ENCODE measurements around the gene NBEA.
A peak's percentile ranks its signal among the peaks of the same experiment; 100 is the strongest.

NBEA gene

DNA sequence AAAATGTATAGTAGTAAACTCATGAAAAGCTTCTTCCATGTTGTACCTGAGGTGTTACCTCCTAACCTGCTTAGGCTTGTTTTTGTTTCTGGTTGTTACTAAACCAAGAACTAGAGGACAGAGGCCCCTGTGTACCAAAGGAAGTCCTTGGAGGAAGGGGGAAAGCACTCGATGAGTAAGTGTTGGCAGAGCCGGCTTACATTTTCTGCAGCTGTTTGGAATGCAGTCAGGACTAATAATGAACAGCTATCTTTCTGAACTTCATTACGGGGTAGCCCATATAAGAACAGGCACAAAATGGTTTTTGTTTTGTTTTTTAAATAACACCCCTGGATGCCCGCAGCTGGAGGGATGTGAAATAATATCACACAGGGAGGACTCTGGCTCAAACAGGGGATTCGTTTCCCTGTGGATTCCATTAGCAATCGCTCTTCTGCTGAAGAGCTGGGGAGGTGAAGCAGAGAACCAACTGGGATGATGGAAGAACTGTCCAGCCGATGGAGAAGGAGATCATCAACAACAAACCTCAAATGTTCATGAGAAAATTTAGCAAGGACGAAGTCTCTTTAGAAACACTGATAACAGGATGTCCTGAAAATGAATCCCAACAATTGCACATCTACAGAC, 748.6 kb downstream of the NBEA start:
- no peak for DNase-seq

DNA sequence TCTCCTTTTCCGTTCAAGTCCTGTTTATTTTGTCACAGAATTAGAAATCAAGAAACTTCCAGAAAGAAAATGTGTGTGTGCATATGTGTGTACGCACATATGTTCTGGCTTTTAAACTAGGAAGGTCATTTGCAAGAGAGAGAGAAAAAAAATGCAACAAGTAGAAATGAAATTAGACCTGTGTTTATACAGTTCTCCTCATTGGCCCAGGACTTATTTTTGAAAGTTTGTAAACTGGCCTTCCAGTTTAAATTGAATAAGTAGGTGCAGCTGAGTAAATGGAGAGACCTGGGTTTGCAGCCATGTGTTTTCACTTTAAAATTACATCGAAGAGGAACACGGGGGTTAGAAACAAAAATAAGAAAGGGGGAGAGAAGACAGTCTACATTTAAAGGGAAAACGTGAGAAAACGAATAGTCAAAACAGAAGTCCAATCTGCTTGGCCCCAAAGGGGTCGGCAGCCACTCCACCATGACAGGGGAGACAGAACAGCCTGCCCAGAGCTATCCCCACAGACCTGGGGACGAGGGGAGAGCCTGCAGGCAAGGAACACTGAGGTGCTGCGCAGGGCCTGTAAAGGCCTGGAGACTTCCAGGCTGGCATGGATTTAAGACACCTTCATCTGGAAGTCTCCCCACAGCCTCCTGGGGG, 751.2 kb downstream of the NBEA start:
- DNase-seq = no peak

DNA sequence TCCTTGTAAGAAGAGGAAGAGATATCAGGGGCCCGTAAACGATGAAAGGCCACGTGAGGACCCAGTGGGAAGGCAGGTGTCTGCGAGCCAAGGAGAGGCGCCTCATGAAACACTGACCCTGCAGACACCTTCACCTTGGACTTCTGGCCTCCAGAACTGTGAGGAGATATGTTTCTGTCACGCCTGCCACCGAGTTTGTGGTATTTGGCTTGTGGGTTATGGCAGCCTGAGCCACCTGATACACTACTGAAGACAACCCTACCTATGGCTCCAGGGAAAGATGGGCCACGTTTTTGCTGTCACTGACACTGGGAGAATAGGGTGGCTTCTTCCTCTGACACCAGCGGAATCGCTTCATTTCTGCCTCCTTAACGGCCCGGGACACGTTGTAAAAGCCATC, 752.0 kb downstream of the NBEA start:
- DNase-seq = no peak

DNA sequence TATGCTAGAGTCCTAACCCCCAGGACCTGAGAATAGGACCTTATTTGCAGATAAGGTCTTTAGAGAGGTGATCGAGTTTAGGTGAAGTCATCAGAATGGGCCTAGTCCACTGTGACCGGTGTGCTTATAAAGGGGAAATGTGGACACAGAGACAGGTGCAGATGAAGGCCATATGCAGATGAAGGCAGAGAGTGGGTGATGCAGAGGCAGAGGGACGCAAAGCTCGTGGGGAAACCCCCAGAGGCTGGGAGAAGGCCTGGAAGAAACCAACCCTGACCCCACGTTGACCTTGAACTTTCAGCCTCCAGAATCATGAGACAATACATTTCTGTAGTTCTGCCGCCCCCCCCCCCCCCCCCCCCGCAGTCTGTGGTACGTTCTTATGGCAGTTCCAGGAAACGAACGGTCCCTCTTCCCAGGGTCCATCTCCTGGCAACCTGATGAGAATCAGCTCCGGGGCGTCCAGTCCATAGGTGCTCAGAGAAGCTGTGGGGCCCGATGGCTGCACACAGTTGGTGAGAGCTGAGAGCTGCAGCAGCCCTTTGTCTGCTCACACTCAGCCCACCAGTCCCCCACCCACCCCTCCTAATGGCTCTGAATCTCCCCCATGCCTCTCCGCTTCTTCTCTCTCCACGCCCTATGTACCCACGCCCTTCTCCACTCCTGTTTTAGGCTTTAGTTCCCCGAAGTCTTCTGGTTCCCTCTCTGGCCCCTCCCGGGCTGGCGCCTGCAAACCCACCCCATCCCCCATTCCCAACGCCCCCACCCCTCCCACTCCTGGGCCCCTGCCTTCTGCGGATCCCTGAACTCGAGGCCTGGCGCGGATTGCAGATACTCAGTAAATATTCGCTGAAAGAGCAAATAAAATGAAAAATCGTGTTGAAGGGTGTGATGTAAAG, 752.7 kb downstream of the NBEA start:
- no peak for DNase-seq

DNA sequence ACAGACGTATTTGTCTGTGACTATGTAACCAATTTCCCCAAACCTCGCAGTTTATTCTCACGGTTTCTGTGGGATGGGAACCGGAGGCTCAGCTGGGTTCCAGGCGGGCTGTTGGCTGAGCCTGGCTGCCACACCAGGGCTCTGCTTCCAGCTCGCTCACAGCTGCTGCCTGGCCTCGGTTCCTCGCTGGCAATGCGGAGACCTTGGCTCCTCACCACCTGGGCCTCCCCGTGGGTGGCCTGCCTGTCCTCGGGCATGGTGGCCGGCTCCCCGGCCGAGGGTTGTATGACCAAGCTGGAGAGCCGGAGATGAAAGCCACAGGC, 753.3 kb downstream of the NBEA start:
- DNase-seq = no peak

DNA sequence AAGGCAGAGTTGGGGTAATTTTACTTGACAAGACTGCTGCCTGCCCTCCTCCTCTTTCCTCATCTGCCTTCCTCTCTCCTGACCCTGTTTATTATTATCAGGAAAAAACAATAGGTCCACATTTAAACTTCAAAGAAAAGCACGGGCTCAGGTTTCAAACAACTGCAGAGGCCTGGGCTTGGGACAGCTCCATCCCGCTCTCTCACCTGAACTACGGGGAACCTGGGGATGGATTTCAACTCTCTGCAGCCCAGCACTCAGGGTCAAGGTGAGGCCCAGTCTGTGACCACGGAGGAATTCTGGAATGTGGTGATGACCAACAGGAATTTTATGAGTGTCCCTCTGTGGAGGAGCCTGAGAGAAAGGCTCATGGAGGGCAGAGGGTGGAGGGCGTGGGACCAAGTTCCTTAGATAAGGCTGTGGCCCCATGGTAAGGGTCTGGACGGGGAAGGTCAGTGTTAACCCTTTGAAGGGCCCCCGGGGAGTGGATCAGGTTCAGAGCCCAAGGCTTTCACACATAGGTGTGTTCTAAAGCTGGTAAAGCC, 755.2 kb downstream of the NBEA start:
- DNase-seq = no peak

DNA sequence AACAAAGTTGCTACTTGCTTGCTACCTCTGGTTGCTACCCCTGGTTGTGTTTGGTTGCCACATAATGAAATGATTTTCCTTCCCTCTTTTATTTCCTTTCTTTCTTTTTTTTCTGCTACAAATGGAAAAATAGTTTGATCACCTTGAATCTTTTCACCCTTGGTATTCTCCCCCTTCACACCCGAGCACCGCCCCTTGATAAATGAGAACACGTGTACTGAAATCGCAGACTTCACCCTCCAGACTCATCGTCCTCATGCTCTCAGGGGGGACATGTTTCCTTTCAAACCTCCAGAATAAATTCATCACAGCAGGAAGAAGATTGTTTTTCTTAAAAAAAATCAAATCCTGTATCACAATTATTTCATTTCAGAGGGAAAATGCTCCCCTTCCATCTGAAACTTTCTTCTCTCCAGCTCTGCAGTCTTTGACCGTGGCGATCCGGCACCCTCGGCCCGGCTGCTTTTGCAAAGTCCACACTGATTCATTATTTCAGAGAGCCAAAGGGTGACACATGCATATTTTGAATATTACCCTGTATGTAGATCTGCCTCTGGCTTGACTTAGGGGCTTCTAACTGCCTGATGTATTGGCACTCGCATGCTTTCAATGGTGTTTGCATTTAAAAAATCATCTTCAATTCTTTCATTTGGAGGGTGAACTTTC, 757.0 kb downstream of the NBEA start:
- DNase-seq = no peak

DNA sequence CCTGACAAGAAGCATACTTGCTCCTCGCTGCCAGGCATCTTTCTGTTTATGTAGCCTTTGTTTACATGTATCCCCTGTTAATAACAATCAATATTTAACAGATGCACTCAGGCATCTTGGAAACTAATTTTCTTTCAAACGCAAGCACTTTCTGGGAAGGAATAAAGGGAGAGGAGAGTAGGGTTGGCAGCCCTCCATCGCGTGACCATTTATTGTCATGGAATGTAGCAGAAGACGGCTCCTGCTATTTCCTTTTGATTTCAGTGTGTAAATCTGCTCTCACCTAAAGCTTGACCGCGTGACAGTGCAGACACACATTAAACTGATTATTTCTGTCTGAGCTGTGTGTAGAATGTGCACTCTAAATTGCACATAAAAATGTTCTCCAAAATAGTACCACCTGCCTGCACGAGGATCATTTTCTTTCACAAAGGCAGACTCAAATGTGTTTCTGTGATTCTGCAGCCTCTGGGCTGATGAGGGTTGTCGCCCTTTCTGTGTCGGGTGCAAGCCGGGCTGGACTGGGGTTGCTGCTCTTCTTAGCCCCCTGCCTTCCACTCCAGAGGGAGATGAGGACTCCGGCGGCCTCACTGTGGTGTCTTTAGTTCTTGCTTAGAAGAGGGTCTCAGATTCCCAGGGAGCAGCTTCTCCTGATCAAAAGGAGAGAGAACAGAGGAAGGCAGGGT, 757.9 kb downstream of the NBEA start:
- DNase-seq = peak; percentile 7

DNA sequence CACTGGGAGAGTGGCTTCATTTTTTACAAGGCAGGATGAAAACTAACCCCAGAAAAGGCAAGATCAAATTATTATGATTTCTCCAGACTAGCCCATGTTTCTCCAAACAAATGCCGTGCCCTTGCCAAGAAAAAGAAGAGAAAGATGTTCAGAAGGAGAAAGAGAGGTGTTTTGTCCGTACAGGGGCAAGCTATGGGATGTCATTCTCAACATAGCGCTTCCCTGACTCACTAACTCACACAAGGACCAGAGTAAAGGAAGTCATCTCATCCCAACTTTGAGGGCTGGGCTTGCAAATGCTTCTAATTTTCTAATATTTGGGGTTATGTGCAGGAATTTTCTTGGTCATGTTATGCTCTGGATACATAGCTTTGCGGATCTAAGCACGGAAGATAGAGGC, 758.6 kb downstream of the NBEA start:
- no peak for DNase-seq

DNA sequence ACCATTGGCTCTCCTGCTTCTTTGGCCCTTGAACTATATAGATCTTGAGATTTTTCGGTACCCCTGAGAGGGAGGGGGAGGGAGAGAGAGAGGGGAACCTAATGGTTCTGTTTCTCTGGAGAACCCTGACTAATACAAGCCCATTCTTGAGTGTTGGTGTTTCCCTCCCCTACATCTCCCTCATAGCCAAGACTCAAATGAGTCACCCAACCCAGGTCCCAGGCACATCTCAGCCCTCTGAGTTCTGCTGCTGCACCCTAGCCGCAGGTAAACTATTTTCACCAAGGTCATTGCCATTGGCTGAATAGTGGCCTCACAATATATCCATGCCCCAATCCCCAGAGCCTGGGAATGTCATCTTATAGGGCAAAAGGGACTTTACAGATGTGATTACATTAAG, 760.2 kb downstream of the NBEA start:
- no peak for DNase-seq

DNA sequence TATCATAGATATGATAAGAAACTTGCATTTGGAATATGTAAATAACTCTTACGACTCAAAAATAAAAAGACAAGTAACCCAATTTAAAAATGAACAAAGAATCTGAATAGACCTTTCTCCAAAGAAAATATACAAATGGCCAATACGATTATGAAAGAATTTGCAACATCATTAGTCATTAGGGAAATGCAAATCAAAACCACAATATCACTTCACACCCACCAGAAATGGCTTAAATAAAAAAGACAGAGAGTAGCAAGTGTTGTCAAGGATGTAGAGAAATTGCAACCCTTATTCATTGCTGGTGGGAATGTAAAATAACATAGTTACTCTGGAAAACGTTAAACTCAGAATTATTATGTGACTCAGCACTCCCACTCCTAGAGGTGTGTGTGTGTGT, 761.0 kb downstream of the NBEA start:
- no peak for DNase-seq

DNA sequence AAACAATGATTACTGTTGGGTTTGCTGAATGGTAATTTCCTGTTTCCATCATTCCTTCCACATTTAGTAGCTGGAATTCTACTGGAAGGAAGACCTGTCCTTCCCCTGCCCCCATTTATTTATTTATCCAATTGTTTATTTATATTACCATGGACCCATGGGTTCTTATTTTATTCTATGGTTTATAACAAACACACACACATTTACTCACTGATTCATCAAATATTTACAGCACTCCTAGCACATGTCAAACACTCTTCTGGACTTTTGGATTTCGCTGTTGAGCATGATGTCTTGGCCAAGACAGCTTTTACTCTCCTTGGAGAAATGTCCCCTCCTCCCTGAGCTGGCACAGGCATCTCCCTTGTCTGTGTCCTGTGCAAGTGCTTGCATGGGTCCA, 762.3 kb downstream of the NBEA start:
- no peak for DNase-seq

DNA sequence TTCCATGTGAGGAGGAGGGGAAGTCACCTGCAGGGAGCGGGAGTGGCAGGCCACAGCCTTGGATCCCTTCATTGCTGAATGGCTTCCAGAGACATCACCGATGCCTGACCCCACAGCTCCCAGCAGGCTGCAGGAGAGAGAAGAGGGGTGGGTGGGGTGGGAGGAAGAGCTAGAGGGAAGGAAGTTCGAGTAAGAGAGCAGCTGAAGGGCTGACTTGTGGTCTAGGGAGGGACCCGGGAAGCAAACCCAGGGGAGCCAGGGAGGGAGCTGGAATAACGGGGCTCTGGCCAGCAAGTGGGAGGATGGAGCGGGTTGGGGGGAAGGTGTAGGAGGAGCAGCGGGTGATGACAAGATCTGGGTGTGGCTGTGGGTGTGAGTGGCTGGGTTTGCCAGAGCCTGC, 764.2 kb downstream of the NBEA start:
- DNase-seq = no peak

DNA sequence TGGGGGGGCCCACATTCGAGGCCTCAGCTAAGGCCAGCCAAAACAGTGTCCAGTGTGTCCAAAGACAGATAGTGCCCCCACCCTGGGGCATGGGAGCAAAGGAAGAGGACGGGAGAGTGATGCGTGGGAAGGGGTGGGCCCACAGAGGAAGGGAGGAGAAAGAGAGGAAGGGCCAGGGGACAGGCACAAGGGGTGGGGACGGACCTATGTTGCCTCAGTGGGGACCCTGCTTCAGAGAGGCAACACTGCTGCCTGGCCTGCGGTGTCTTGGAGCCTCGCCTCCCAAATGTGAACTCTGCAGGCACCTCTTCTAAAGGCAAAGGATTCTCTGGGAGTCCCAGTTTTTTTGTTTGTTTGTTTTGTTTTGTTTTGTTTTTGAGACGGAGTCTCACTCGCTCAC, 764.7 kb downstream of the NBEA start:
- DNase-seq = no peak

DNA sequence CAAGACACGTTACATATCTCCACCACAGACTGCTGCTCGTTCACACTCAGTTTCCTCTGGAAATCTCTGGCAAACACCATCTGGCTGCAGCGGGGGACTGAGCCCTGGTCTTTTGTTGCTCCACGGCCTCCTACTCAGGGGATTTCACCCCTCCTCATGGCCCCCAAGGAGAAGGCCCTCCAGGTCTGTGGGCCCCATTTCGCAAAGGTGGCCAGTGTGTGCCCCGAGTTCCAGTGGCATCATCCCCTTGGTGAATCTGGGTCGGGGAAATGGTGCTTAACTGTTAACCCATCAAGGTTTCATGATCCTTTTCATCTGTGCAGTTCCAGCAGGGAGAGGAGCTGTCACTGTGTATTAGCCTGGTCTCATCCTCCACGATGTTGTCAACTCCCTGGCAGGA, 769.8 kb downstream of the NBEA start:
- no peak for DNase-seq

DNA sequence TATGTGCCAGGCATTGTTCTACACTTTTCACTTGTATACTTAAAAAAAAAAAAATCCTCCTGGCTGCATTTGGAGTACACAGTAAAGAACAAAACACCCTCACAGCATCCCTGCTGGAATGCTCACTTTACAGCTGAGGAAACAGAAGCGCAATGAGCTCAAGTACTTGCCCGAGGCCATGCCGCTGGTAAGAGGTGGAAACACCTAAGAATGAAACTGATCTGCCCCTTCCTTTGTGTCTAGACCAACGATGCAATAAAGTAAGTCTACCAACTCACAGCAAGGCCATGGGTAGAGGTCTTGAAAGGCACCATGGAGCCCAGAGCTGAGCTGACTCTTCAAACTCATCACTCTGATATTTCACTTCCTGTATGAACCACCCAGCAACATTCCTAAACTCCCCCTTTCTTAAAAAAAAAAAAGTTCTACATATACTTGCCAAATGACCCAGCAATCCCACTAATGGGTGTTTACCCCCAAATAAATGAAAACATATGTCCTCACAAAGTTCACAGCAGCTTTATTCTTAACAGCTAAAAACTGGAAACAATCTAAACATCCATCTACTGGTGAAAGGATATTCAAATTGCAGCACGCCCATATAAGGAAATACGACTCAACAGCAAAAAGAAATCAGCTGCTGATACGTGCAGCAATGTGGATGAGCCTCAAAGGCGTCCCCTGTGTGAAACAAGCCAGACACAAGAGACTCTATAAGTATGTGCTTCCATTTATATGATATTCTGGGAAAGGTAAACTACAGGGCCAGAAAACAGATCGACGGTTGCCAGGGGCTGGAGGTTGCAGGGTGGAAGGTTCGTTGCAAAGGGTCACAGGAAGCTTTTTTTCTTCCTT, 771.1 kb downstream of the NBEA start:
- DNase-seq = no peak

DNA sequence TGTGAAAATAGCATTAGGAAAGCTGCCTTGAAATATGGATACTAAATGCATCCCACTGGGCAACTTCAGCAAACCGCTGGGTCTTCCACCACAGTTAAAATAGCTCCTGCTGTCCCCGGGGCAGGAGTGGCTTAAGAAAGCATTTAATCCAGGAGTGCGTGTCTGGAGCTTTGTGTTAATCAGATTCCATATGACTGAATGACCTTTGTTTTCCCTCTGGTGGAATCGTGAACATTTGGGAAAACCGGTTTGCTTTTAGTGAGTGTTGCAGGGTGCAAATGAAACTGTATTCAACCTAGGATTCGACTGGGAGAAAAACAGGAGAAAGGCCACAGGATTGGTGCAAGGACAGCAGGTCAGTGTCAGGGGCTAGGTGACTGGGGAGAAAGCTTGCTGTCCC, 772.1 kb downstream of the NBEA start:
- no peak for DNase-seq

DNA sequence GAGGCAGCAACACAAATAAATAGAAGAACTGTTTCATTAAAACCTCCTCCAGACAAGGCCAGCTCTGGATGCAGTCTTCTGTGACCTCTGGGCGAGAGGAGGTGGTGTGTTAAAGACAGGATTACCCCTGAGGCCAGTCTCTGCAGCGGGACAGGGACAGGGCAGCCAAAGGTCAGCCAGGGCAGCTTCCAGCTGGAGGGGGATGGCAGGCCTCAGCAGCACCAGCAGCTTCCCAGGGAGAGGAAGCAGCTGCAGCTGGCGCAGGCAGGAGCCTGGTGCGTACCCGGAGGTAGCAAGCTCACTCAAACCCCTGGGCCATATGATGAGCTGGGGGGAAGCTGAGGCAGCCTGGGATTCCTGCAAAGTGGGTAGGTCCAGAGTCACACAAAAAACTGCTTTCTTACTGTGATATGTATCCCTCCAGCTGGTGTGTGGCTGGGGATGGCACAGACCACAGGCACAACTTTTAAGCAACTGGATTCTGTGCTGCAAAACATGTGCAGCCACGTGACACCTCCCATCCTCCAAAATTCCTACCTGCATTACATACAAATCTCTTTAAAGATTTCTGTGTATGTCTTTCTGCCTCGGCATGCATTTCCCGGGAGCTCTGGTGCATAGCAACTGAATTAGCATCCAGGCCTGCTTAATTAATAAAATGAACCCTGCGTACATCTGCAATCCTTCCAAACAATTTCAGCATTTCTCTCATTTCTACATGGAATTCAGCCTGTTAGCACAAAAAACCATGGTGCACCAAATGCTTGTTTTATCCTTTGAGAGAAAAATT, 772.7 kb downstream of the NBEA start:
- no peak for DNase-seq

DNA sequence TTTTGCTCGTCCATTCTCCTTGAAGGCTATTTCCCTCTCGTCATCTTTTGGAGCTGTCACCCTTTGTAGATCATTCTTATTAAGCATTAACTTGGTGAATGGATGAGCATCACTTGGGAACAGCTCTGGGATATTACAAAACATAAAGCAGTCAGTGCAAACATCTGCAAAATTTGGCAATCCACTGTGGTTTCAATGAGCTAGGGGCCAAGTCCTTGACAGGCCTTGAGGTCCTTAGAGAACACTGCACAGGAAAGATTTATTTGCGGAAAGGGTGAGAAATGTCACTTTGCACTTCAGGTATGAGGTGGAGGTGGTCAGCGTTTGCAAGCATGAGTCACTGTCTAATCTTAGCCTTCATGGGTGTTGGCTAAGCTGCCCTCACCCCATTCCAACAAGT, 774.1 kb downstream of the NBEA start:
- no peak for DNase-seq

DNA sequence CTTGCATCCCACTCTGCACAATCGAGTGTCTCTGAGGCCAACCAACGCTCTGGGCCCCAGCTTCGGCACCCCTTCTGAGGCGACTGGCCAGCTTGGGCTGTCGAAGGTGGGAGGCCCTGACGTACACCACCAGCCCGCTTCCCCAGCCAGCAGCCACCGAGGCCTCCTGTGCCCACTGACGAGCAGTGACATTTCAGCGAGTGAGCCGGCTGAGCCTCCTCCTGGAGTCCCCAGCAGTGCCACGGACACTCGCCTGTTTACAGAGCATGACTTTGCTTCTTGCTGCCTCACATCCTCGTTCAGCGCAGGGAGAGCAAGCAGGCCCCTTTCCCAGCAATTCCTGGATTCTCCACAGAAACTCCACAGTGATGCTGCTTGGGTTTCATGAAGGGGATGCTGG, 774.7 kb downstream of the NBEA start:
- no peak for DNase-seq

DNA sequence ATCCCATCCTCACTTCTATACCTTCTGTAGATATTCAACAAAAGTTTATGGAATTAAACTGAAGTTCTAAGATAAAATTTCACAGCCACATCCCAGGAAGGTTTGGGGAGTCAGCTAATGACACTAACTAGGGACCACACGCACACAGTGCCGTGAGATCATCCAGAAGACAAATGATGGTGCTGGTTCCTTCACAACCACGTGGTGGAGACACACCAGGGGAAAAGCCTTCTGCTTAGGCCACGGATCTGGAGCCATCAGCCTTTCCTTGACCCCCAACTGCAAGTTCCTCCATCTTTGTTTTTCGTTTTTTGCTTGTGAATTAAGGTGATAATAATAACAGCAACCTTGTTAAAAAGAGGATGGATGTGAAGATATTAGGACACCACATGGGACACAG, 776.0 kb downstream of the NBEA start:
- no peak for DNase-seq

Measured in NCI-H2227 treated with DMSO at 0.1 percent for 48 hours (cell line).